ENCODE results near the gene RPL10A.

DNA sequence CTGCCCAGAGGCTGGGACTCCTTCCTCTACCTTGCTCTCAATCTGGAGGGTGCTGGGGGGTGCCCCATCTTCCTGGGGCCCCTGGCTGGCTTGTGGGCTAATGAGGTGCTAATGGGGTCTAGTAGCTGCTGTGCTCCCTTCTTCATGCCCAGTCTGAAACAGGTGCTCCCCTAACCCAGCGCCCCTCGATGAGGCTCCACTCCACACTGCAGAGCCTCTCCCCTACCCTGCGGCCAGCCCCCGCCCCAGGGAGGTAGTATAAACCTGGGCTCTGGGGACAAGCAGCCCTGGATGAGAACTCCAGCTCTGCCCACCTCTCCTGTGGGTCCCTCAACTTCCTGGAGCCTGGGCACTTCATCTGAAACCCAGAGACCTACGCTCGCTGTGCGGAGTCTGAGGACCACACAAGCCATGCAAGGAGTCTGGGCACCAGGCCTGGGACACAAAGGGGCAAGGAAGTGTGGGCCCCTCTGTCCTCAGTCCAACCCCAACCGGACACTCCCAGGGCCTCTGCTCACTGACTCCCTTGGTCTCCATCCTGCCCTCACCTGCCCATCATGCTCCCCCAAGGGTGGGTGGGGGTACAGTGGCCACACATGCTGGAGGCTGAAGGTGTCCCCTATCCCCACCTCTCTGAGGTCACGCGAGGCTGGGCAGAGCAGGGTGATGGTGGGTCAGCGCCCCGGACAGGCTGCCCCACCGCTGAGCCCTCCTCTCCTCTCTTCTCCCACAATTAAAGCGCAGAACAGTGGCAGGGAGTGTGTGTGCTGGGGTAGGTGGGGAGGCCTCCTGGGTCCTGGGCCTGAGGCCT is 6.1 kb downstream of the RPL10A start:
- peak in 1 of 2 experiments; percentile 83; a peak in 2 of 3 replicates for TF ChIP-seq POLR2A (IDR thresholded peaks at IDR 0.05; ENCODE audit: control extremely low read depth in 1 of 2, low read depth in 2 of 2, low read length in 2 of 2)
- TF ChIP-seq BRCA1 (IDR thresholded peaks at IDR 0.05; ENCODE audit: low read depth, low read length), result no peak
- TF ChIP-seq RAD21 (IDR thresholded peaks at IDR 0.05 in 1 of 2, conservative IDR thresholded peaks at IDR 0.05 in 1 of 2; ENCODE audit: low read depth in 2 of 2, low read length in 2 of 2), result no peak
- TF ChIP-seq POLR2AphosphoS5 (IDR thresholded peaks at IDR 0.05; ENCODE audit: low read depth, low read length), result peak; percentile 85
- TF ChIP-seq EP300 (IDR thresholded peaks at IDR 0.05; ENCODE audit: borderline replicate concordance in 1 of 2, low read depth in 2 of 2, low read length in 2 of 2), result no peak
- TF ChIP-seq, protein P1, sequence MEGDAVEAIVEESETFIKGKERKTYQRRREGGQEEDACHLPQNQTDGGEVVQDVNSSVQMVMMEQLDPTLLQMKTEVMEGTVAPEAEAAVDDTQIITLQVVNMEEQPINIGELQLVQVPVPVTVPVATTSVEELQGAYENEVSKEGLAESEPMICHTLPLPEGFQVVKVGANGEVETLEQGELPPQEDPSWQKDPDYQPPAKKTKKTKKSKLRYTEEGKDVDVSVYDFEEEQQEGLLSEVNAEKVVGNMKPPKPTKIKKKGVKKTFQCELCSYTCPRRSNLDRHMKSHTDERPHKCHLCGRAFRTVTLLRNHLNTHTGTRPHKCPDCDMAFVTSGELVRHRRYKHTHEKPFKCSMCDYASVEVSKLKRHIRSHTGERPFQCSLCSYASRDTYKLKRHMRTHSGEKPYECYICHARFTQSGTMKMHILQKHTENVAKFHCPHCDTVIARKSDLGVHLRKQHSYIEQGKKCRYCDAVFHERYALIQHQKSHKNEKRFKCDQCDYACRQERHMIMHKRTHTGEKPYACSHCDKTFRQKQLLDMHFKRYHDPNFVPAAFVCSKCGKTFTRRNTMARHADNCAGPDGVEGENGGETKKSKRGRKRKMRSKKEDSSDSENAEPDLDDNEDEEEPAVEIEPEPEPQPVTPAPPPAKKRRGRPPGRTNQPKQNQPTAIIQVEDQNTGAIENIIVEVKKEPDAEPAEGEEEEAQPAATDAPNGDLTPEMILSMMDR (IDR thresholded peaks at IDR 0.05; ENCODE audit: control extremely low read depth in 1 of 3, insufficient read depth in 1 of 3, low read depth in 1 of 3, low read length in 3 of 3), result no peak
- no peak for TF ChIP-seq POU5F1 (IDR thresholded peaks at IDR 0.05; ENCODE audit: low read depth, low read length)
- TF ChIP-seq, protein P2, sequence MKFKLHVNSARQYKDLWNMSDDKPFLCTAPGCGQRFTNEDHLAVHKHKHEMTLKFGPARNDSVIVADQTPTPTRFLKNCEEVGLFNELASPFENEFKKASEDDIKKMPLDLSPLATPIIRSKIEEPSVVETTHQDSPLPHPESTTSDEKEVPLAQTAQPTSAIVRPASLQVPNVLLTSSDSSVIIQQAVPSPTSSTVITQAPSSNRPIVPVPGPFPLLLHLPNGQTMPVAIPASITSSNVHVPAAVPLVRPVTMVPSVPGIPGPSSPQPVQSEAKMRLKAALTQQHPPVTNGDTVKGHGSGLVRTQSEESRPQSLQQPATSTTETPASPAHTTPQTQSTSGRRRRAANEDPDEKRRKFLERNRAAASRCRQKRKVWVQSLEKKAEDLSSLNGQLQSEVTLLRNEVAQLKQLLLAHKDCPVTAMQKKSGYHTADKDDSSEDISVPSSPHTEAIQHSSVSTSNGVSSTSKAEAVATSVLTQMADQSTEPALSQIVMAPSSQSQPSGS (IDR thresholded peaks at IDR 0.05; ENCODE audit: low read length), result peak; percentile 56; the same call in 1 of the 2 replicates
- no peak for TF ChIP-seq JUND (IDR thresholded peaks at IDR 0.05; ENCODE audit: low read length)
- TF ChIP-seq CEBPB (IDR thresholded peaks at IDR 0.05; ENCODE audit: low read depth, low read length), result no peak
- TF ChIP-seq EZH2 (IDR thresholded peaks at IDR 0.05; ENCODE audit: low read depth, low read length, severe bottlenecking), result no peak
- TF ChIP-seq NRF1 (IDR thresholded peaks at IDR 0.05; ENCODE audit: low read depth, low read length), result no peak
- no peak for TF ChIP-seq MAFK (IDR thresholded peaks at IDR 0.05; ENCODE audit: low read depth, low read length)

Measured in H1 (cell line).